Naive thymus-derived CD4-positive, alpha-beta T cell (primary cell): Measurements from ENCODE around the gene PDSS2. TPM values are rescaled to one million over a fixed set of nuclear protein-coding genes. Genes with fewer than 3 reads are reported as not detected.

Source experiments
- ATAC-seq: fragments of 150-1000 bp; cut with Tn5 transposase; 2 replicates; pipeline ENCODE4 v1.10.0; 2021; ENCODE audit warnings: mild to moderate bottlenecking, moderate library complexity
- CTCF ChIA-PET: fragments of 350-600 bp; sonication (Branson Sonifier 250); formaldehyde crosslinking; loops from one replicate; lab custom pipeline; 2021; ENCODE audit warnings: antibody characterized with exemption; lab: Charles Lee
- POLR2A ChIA-PET: fragments of 350-600 bp; sonication (Branson Sonifier 250); formaldehyde crosslinking; loops from one replicate; lab custom pipeline; 2021; ENCODE audit warnings: antibody characterized with exemption, inconsistent platforms; lab: Charles Lee
- DNase-seq, 9 donors: peaks; one replicate each; pipeline versions ENCODE4 v3.0.0 to v3.0.0-alpha.2; 2020 to 2022; ENCODE audit warnings: mixed read lengths in 1 of 9
- H3K27ac ChIP-seq: one replicate; pipeline ENCODE4 v1.7.0; 2013; ENCODE audit warnings: mild to moderate bottlenecking, low read depth, low read length, moderate library complexity
- H3K27me3 ChIP-seq, 2 donors: one replicate each; pipeline ENCODE4 v1.7.0; 2013; ENCODE audit warnings: low read length in 2 of 2, mild to moderate bottlenecking in 2 of 2, moderate library complexity in 2 of 2; ENCODE audit not compliant: control insufficient read depth in 2 of 2, insufficient read depth in 2 of 2
- H3K36me3 ChIP-seq, 3 experiments: 1 replicate in 2 of 3; 2 replicates in 1 of 3; pipeline ENCODE4 v1.7.0; 2013; ENCODE audit warnings: low read length in 3 of 3, mild to moderate bottlenecking in 3 of 3, moderate library complexity in 1 of 3; ENCODE audit not compliant: insufficient read depth in 3 of 3, control insufficient read depth in 2 of 3
- H3K4me1 ChIP-seq, 2 donors: one replicate each; pipeline ENCODE4 v1.7.0; 2013; ENCODE audit warnings: low read length in 2 of 2, mild to moderate bottlenecking in 2 of 2, moderate library complexity in 1 of 2; ENCODE audit not compliant: control insufficient read depth in 2 of 2, insufficient read depth in 2 of 2
- H3K4me3 ChIP-seq: 2 replicates; pipeline ENCODE4 v1.7.0; 2013; ENCODE audit warnings: mild to moderate bottlenecking, low read length
- H3K9me3 ChIP-seq, 3 experiments: 1 replicate in 2 of 3; 2 replicates in 1 of 3; pipeline ENCODE4 v1.7.0; 2013; ENCODE audit warnings: low read length in 3 of 3; ENCODE audit not compliant: control insufficient read depth in 2 of 3
- H3K27ac Mint-ChIP-seq, 9 donors: one replicate each; pipeline ENCODE4 v1.8.0; 2020 to 2022; ENCODE audit warnings: mixed read lengths in 9 of 9, mild to moderate bottlenecking in 8 of 9, moderate library complexity in 5 of 9, inconsistent platforms in 2 of 9
- H3K27me3 Mint-ChIP-seq, 5 donors: one replicate each; pipeline ENCODE4 v1.8.0; 2021 to 2022; ENCODE audit warnings: mixed read lengths in 5 of 5, mild to moderate bottlenecking in 1 of 5
- H3K36me3 Mint-ChIP-seq, 5 donors: one replicate each; pipeline ENCODE4 v1.8.0; 2020 to 2022; ENCODE audit warnings: mixed read lengths in 5 of 5, mild to moderate bottlenecking in 3 of 5, inconsistent platforms in 1 of 5
- H3K4me1 Mint-ChIP-seq, 7 donors: one replicate each; pipeline ENCODE4 v1.8.0; 2020 to 2022; ENCODE audit warnings: mixed read lengths in 7 of 7, mild to moderate bottlenecking in 3 of 7, inconsistent platforms in 1 of 7
- H3K4me3 Mint-ChIP-seq, 10 donors: one replicate each; pipeline ENCODE4 v1.8.0; 2020 to 2022; ENCODE audit warnings: mild to moderate bottlenecking in 10 of 10, mixed read lengths in 10 of 10, moderate library complexity in 6 of 10, inconsistent platforms in 2 of 10
- H3K9me3 Mint-ChIP-seq, 11 donors: one replicate each; pipeline ENCODE4 v1.8.0; 2020 to 2022; ENCODE audit warnings: mixed read lengths in 11 of 11, mild to moderate bottlenecking in 4 of 11, inconsistent platforms in 1 of 11, moderate library complexity in 1 of 11
- intact Hi-C, 2 donors: fragments of 100-400 bp; cut with micrococcal nuclease; formaldehyde crosslinking; loops; one replicate each; pipeline ENCODE4 v1.15.1; 2023
- polyA plus RNA-seq, 2 donors: library from polyadenylated mRNA; unstranded; fragments of 300-500 nt; fragmentation: Illumina TruSeq; gene quantifications; one replicate each; pipeline ENCODE4 v1.2.3, GENCODE V29; 2021
- total RNA-seq, 6 experiments: library from RNA in 5 of 6; stranded (reverse) in 5 of 6; gene quantifications; 1 replicate in 5 of 6; 2 replicates in 1 of 6; pipeline ENCODE4 v1.2.3 and lab custom pipeline; 2021 to 2026

The PDSS2 gene
- total and polyA plus RNA-seq, 7 experiments from 2014 or later, result 12.0 to 16.6 (median 12.4) TPM

DNA sequence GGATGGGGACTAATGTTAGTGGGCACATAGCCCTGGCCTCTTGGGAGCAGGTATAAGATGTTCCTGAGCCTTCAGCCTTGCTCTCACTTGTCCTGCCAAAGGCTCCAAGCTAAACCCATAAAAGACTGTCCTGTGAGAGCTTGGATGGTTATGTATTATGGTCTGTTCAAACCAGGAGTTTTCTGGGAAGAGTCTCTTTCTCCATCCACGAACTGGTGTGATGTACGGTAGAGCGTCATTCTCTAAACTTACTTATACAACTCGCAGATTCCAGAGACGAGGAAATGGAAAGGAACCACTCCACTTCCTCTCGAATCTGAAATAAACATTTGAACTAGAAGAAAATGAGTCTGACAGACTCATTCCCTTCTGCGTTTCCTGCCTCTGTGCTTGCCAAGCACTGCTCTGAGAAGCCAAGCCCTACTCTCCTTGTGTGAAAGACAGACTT, 35.9 kb upstream of the PDSS2 start:
- Histone ChIP-seq H3K27ac (no peak overlapping the region), H3K4me1 (peaks cover 0 to 11% of the 10 kb centered on the region in 2 donors), H3K4me3 (no peak overlapping the region), H3K36me3 (no peaks in the 10 kb centered on the region), H3K9me3 (no peaks in the 10 kb centered on the region), H3K27me3 (peaks cover 10 to 23% of the 10 kb centered on the region in 2 donors)
- Mint-ChIP-seq H3K4me3 (no peak overlapping the region), H3K4me1 (peaks cover 0 to 10% (median 7%) of the 10 kb centered on the region in 7 donors), H3K27ac (no peak overlapping the region), H3K9me3 (peaks cover 0 to 2% (median 0%) of the 10 kb centered on the region in 11 donors), H3K36me3 (no peaks in the 10 kb centered on the region), H3K27me3 (peaks cover 11 to 48% (median 40%) of the 10 kb centered on the region in 5 donors)
- no peak for DNase-seq
- POLR2A ChIA-PET, result no interaction called here
- intact Hi-C loops, result loop anchor here in 1 of 2 donors (10.0 kb wide), 1 partner anchor 160 kb away; no protein-coding TSS in a partner anchor
- ATAC-seq, result no peak
- CTCF ChIA-PET, result no interaction called here

DNA sequence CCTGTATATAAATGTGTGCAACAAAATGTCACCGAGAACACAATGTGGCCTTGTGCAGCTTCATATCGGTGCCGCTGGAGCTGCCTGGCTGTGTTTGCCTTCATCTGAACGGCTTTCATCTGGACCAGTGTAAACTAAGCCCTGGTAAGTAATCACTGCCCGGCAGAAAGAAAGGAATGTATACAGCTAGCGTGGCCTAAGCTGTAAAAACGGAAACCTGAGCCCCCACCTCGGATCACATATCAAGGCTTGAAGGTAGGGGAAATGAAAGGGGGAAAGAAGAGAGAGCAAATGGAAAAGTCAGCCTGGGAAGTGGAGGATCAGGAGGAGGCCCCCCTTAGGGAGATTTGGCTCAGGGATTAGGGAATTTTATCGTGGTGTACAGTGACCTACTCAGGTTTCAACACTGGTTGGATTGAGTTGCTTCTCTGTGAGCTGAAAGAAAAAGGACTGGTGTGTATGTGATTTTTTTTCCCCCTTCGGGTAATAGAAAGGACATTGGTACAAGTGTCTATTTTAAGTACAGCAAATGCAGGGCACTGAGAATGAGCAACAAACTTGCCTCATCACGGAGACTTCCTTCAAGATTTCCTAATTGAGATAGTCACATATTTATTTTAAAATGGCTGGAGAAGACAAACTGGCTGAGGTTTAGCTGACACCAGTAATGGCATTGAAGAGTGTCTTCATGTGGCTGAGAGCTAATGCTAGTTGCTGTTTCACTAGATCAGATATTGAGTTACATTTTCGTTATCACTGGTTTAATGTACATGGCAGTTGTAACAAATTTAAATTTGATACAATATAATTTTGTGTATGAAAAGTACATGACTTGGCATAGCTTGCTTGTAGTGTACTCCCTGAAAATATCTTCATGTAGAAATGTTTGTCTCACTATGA, 34.0 kb upstream of the PDSS2 start:
- POLR2A ChIA-PET, result no interaction called here
- Mint-ChIP-seq H3K9me3 (peaks cover 0 to 2% (median 0%) of the 10 kb centered on the region in 11 donors), H3K4me1 (peaks cover 7 to 19% (median 15%) of the 10 kb centered on the region in 7 donors), H3K27ac (no peak overlapping the region), H3K4me3 (no peak overlapping the region), H3K36me3 (peaks cover 0 to 5% (median 0%) of the 10 kb centered on the region in 5 donors), H3K27me3 (peaks cover 12 to 46% (median 39%) of the 10 kb centered on the region in 5 donors)
- DNase-seq, result no peak
- no peaks in the 10 kb centered on the region for H3K9me3 ChIP-seq
- intact Hi-C loops, result loop anchor here (5.0 to 10.0 kb wide), 2 partner anchors 161 to 164 kb away; no protein-coding TSS in a partner anchor
- peaks cover 10 to 23% of the 10 kb centered on the region in 2 donors for H3K27me3 ChIP-seq
- no peaks in the 10 kb centered on the region for H3K36me3 ChIP-seq
- CTCF ChIA-PET, result no interaction called here
- H3K4me3 ChIP-seq, result no peak overlapping the region
- H3K27ac ChIP-seq, result no peak overlapping the region
- no peak for ATAC-seq
- H3K4me1 ChIP-seq, result peaks cover 9 to 12% of the 10 kb centered on the region in 2 donors

DNA sequence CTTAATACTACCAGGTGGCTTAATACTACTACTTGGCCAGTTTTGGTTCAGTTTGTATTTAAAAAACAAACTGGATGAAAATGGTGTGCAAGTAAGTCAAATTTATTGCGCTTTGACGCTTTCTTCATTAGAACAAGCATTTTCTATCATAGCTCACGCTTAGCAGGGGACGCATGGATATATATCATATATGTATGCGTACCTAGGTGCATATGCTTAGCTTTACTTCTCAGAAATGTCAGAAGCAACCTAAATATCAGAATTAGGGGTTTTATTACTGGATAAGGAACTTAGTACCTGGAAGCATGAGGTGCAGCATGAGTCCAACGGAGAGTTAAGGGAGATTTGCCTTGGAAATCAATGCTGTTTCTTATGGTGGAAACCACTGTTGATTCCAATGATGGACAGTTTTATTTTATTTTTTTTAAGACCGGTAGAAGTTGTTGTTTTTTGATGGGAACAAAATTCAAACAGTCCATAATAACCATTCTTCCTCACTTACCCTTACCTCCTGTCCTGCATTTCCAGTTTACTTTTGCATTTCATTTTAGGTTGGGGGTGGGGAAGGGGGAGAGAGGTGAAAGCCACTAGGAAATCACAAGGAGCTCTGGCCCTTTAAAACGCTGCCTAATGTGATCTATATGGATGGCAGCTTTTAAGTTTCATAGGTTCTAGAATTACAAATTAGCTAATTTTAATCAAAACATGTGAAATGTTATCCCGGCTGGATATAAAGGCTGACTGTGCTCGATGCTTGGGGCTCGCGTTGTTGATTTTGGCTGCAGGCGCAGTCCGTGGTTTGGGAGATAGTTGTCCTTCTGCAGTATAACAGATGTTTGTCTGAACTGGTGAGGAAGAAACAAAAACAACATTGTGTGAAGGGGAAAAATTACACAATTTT, 32.6 kb upstream of the PDSS2 start:
- H3K9me3 ChIP-seq, result no peaks in the 10 kb centered on the region
- POLR2A ChIA-PET, result no interaction called here
- intact Hi-C loops, result loop anchor here (5.0 to 10.0 kb wide), 2 partner anchors 163 to 165 kb away; no protein-coding TSS in a partner anchor
- Mint-ChIP-seq H3K9me3 (peaks cover 0 to 2% (median 0%) of the 10 kb centered on the region in 11 donors), H3K27ac (no peak overlapping the region), H3K4me3 (peak overlapping the region; percentile 72 to 95 (median 83)), H3K4me1 (peaks cover 11 to 22% (median 20%) of the 10 kb centered on the region in 7 donors), H3K27me3 (peaks cover 24 to 51% (median 46%) of the 10 kb centered on the region in 5 donors), H3K36me3 (peaks cover 0 to 5% (median 0%) of the 10 kb centered on the region in 5 donors)
- H3K27ac ChIP-seq, result no peak overlapping the region
- ATAC-seq (no peak), DNase-seq (no peak)
- H3K4me3 ChIP-seq, result no peak overlapping the region
- H3K27me3 ChIP-seq, result peaks cover 18 to 23% of the 10 kb centered on the region in 2 donors
- peaks cover 9 to 15% of the 10 kb centered on the region in 2 donors for H3K4me1 ChIP-seq
- H3K36me3 ChIP-seq, result no peaks in the 10 kb centered on the region
- CTCF ChIA-PET, result no interaction called here

DNA sequence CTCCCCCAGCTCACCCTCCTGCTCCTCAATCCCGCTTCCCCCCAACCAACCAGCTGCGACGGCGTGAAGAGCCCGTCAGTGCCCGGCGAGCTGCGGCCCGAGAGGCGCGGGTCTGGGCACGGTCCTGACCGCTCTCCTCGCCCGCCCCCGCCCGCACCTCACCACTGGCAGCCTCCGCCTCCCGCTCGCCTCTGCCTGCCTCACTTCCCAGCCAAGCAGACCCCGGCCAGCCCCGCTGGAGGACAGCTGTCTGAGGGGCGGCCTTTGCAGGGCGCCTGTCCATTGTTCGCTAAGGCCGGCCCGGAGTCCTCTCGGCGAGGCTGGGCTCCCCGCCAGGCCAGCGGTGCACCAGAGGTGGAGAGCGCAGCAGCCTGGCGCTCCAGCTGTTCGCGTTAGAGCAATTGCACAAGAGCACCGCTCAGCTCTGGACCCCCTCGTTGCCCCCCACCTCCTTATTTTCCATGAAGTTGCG, 31.8 kb upstream of the PDSS2 start:
- Histone ChIP-seq H3K9me3 (no peaks in the 10 kb centered on the region), H3K27ac (no peak overlapping the region), H3K36me3 (no peaks in the 10 kb centered on the region), H3K4me3 (peak overlapping the region; percentile 59), H3K27me3 (peaks cover 18 to 23% of the 10 kb centered on the region in 2 donors), H3K4me1 (peaks cover 9 to 15% of the 10 kb centered on the region in 2 donors)
- DNase-seq (peak in 4 of 9 donors; percentile 1 to 29 (median 8)), ATAC-seq (peak; percentile 7)
- peaks cover 11 to 22% (median 20%) of the 10 kb centered on the region in 7 donors for H3K4me1 Mint-ChIP-seq
- peak overlapping the region in 1 of 9 donors; percentile 29 for H3K27ac Mint-ChIP-seq
- H3K4me3 Mint-ChIP-seq, result peak overlapping the region; percentile 73 to 95 (median 86)
- intact Hi-C loops, result loop anchor here (5.0 to 10.0 kb wide), 2 partner anchors 164 to 166 kb away; no protein-coding TSS in a partner anchor
- H3K27me3 Mint-ChIP-seq, result peaks cover 32 to 53% (median 47%) of the 10 kb centered on the region in 5 donors
- H3K36me3 Mint-ChIP-seq, result peaks cover 0 to 5% (median 0%) of the 10 kb centered on the region in 5 donors
- ChIA-PET POLR2A (no interaction called here), CTCF (no interaction called here)
- peaks cover 0 to 2% (median 0%) of the 10 kb centered on the region in 11 donors for H3K9me3 Mint-ChIP-seq

DNA sequence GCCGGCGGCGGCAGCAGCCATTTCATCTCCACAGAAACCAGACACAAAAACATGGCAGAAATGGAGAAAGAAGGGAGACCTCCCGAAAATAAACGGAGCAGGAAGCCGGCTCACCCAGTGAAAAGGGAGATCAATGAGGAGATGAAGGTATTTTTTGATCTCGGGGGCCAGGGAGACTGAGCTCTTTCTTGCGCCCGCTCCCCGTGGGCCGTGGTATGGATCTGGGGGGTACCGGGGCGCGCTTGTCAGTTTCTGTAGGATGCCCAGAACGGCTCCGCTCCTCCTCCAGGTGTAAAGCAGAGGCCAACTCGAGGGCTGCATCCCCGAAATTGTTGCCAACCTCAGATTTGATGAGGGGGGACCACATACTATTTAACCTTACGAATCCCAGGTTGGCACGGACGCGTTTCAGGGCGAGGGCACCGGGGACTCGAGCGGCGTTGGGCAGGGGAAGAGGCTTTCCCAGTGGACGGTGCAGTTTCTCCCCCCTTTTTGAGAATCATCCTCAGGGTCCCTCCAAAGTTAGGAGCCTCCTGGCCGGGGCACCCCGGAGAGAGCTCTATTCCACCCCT, 31.3 kb upstream of the PDSS2 start:
- peak overlapping the region in 3 of 9 donors; percentile 7 to 39 (median 30) for H3K27ac Mint-ChIP-seq
- CTCF ChIA-PET, result no interaction called here
- ATAC-seq, result peak; percentile 15

More for the DNA sequence above, 31.3 kb upstream of the PDSS2 start:
- Mint-ChIP-seq H3K36me3 (peaks cover 0 to 5% (median 0%) of the 10 kb centered on the region in 5 donors), H3K27me3 (peaks cover 36 to 53% (median 47%) of the 10 kb centered on the region in 5 donors), H3K9me3 (peaks cover 0 to 2% (median 0%) of the 10 kb centered on the region in 11 donors), H3K4me3 (peak overlapping the region; percentile 80 to 95 (median 86)), H3K4me1 (peaks cover 11 to 22% (median 20%) of the 10 kb centered on the region in 7 donors)
- Histone ChIP-seq H3K9me3 (no peaks in the 10 kb centered on the region), H3K27ac (no peak overlapping the region), H3K27me3 (peaks cover 18 to 23% of the 10 kb centered on the region in 2 donors), H3K4me3 (peak overlapping the region; percentile 59), H3K4me1 (peaks cover 9 to 15% of the 10 kb centered on the region in 2 donors), H3K36me3 (no peaks in the 10 kb centered on the region)
- intact Hi-C loops, result loop anchor here (1.0 to 10.0 kb wide), 4 partner anchors 31 to 185 kb away; partner anchors contain the start of gene PDSS2 (in 1 of the 2)
- POLR2A ChIA-PET, result interaction anchor here (2.0 kb wide), 1 partner anchor 31 kb away, joined by 10 read pairs; the partner anchor contains the start of gene PDSS2
- DNase-seq, result no peak
